ENCODE results near the gene TRAF6. TPM values are rescaled to one million over a fixed set of nuclear protein-coding genes. Genes with fewer than 3 reads are reported as not detected.

The TRAF6 gene
- total RNA-seq, 1 donor from 2014 or later, result 9.1 TPM

Other genes with a start within 250 kb of the TRAF6 start
- gene COMMD9, start 220.8 kb downstream of the TRAF6 start, total RNA-seq, result 12.5 and 17.0 TPM in 2 replicates
- 3.0 and 6.5 TPM in 2 replicates for gene PRR5L, start 214.0 kb downstream of the TRAF6 start, total RNA-seq
- 0.60 and 1.1 TPM in 2 replicates for gene RAG1, start 57.7 kb upstream of the TRAF6 start, total RNA-seq
- 19.8 and 27.0 TPM in 2 replicates for gene IFTAP, start 84.2 kb upstream of the TRAF6 start, total RNA-seq
- not detected in 2 replicates for gene RAG2, start 88.0 kb upstream of the TRAF6 start, total RNA-seq